Retinal pigment epithelial cell (primary cell): Measurements from ENCODE around the gene CACNA2D3.

Experiments used
- DNase-seq: peaks from one replicate; pipeline ENCODE4 v3.0.0-alpha.2; 2010; ENCODE audit warnings: low read depth
- H3K4me3 ChIP-seq: 2 replicates; pipeline ENCODE4 v1.5.1; 2011; ENCODE audit warnings: mild to moderate bottlenecking, low read length, control low read depth, moderate library complexity
- TF ChIP-seq, protein P1 (sequence below): conservative IDR thresholded peaks from 2 replicates; pipeline ENCODE4 v1.5.1; 2011; ENCODE audit warnings: low read depth, low read length, control low read depth, inconsistent platforms

CACNA2D3 gene

DNA sequence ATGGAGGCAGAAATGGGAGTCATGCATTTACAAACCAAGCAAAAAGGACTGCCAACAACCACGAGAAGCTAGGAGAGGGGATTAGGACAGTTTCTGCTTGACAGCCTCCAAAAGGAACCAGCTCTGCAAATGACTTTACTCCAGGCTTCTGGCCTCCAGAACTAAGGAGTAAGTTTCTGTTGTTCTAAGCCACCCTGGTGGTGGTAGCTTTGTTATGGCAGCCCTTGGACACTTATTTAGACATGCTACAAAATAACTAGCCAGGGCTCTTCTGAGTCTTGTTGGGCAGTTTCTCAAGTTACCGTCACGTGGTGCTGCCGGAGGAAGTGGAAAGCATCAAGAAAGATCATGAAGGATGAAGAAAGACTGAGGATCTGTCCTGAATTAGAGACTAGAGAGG, 419.0 kb downstream of the CACNA2D3 start:
- DNase-seq: no peak
- H3K4me3 ChIP-seq: no peak overlapping the region
- TF ChIP-seq, protein P1, sequence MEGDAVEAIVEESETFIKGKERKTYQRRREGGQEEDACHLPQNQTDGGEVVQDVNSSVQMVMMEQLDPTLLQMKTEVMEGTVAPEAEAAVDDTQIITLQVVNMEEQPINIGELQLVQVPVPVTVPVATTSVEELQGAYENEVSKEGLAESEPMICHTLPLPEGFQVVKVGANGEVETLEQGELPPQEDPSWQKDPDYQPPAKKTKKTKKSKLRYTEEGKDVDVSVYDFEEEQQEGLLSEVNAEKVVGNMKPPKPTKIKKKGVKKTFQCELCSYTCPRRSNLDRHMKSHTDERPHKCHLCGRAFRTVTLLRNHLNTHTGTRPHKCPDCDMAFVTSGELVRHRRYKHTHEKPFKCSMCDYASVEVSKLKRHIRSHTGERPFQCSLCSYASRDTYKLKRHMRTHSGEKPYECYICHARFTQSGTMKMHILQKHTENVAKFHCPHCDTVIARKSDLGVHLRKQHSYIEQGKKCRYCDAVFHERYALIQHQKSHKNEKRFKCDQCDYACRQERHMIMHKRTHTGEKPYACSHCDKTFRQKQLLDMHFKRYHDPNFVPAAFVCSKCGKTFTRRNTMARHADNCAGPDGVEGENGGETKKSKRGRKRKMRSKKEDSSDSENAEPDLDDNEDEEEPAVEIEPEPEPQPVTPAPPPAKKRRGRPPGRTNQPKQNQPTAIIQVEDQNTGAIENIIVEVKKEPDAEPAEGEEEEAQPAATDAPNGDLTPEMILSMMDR: no peak

DNA sequence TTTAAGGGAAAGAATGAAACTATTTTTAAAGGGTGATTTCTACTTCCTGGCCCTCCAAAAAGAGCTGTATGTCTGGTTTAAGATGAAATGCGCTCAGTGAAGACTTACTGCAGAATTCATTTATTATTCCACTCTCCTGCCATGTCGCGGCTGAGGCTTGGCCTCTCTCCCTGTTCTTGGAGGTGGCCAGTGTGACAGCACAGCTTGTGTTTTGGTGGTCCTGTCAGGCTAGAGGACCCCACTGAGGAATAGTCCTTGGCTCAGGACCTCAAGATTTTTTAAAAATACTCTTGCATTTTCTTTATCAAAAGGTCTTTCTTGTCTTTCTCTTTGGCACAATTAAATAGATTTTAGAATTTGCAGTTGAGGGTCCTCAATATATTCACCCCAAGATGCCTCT, 421.1 kb downstream of the CACNA2D3 start:
- TF ChIP-seq, protein P1: no peak
- no peak overlapping the region for H3K4me3 ChIP-seq
- DNase-seq: no peak

DNA sequence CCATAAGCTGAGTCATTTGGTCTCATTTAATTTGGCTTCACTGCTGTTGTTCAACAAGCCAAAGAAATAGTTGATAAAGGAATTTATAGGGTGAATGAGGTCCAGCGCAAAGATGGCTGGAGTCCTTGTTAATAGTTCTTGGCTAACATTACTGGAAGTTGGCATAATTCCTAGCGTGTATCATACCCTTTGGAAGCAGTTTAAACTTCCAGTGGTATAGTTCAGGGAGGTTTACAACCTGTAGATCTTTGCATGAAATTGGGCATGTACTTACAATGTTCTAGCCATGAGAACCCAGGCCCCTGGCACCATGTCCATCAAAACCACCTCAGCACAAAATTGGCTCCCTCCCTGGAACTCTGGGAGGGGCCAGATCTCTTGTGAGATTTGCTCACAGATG, 424.7 kb downstream of the CACNA2D3 start:
- DNase-seq: no peak
- TF ChIP-seq, protein P1: no peak

DNA sequence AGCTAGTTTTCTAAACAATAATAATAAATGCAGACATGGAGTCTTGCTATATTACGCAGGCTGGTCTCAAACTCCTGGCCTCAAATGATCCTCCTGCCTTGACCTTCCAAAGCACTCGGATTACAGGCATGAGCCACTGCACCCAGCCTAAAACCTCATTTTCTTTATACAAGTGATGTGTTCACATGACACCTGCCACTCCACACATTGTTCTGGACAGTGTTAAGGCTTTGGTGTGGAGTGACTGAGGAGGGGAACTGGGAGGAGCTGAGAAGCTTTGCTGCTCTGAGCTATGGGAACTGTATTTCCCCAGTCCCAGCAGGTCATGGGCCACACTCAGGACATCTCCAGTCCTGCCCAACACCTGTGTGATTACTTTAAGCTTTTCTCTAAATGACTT, 425.5 kb downstream of the CACNA2D3 start:
- DNase-seq: no peak
- H3K4me3 ChIP-seq: no peak overlapping the region
- TF ChIP-seq, protein P1: no peak

More for the DNA sequence above, 424.7 kb downstream of the CACNA2D3 start:
- no peak overlapping the region for H3K4me3 ChIP-seq

DNA sequence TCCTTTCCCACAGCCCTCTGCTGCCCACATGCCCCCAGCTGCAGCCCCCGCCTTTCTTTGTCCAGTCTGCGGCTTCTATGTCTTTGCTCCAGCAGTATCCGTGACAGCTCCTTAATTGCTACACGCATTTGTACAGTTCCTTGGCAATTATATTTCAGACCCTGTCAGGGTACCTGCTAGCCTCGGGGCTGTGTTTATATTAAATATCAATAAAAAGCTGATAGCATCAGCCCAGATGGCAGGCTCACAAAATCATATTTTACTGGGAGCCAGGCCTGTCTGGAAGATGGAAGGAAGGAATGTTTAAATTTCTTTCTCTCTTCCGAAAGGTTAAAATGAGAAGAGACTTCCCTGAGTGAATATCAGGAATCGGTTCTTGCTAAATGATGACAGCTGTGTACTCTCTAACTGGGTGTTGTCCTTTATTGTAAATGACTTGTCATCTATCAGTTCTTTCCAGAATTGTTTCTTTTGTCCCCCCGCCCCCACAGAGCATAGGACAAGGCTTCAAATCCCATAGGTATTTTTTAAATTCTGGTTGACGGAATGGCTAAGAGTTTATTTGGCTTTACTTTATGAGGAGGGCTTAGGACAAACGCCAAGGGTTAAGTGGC, 427.4 kb downstream of the CACNA2D3 start:
- TF ChIP-seq, protein P1: no peak
- H3K4me3 ChIP-seq: no peak overlapping the region

DNA sequence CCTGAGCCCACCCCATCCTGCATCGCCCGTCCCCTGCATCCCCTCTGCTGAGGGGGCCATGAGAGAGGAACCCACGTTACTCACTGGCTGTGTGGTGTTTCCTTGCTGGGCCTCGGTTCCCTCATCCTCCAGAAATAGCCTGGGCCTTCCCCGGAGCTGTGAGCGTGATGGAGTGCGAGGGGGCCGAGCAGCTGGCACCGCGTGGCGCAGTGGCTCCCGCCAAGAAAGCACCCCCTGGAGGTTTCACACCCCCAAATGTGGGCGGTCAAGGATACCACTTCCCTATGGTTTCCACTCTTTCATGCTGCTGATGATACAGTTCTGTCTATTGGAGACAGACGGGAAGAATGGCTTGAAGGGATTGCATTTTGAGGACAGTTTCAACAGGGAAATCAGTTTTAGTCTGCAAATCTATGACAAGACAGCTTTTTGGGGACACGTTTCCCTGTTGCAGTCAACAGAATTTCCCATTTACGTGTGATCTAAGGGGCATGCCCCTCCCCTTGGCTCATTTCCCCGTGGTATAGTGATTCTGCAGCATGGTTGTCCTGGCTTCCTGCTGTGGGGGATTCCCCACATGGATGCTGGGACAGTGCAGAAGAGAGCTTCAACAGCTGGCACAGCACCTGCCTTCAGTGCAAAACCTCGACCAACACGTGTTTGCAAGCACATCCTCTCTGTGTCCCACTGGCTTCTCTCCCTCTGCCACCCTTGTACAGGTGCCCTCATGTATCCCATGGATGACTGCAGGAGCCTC, 428.0 kb downstream of the CACNA2D3 start:
- no peak overlapping the region for H3K4me3 ChIP-seq
- TF ChIP-seq, protein P1: no peak
- DNase-seq: no peak

More for the DNA sequence above, 427.4 kb downstream of the CACNA2D3 start:
- DNase-seq: no peak

DNA sequence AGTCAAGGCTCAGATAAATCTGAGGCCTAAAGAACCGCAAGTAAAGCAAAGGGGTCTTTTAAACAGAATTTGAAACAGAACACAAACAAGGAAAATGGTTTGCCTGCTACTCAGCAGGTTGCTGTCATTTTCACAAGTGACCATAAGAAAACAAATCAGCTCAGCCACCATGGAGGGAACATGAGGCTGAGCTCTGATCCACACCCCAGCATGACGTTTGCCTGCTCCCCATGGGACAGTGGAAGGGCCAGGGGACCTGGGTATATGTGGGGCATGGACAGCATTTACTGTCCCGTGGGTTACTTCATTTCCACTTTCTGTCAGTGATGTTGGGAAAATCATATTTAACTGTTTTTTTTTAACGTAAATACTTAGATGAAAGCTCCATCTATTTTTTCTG, 434.3 kb downstream of the CACNA2D3 start:
- no peak overlapping the region for H3K4me3 ChIP-seq
- TF ChIP-seq, protein P1: no peak
- DNase-seq: no peak
